Neural progenitor cell (in vitro differentiated cells): ENCODE measurements around the gene THRSP. TPM values are rescaled to one million over a fixed set of nuclear protein-coding genes. Genes with fewer than 3 reads are reported as not detected.
A peak's percentile ranks its signal among the peaks of the same experiment; 100 is the strongest.

Experiments used
- DNase-seq: peaks from one replicate; pipeline ENCODE4 v3.0.0-alpha.2; 2016; ENCODE audit warnings: low spot score
- H2AFZ ChIP-seq: fragments of 200-600 bp; sonication (generic); replicated peaks from 2 replicates; pipeline ENCODE4 v1.6.1; 2016; ENCODE audit warnings: antibody characterized with exemption
- H3F3A ChIP-seq: fragments of 200-600 bp; sonication (generic); 2 replicates; pipeline ENCODE4 v1.6.1; 2016; ENCODE audit warnings: antibody characterized with exemption, low read depth
- H3K27ac ChIP-seq: fragments of 200-600 bp; sonication (generic); 2 replicates; pipeline ENCODE4 v1.5.1; 2016; ENCODE audit warnings: mild to moderate bottlenecking
- H3K27me3 ChIP-seq: fragments of 200-600 bp; sonication (generic); 2 replicates; pipeline ENCODE4 v1.6.1; 2016; ENCODE audit warnings: mild to moderate bottlenecking, moderate library complexity
- H3K36me3 ChIP-seq: fragments of 200-600 bp; sonication (generic); 2 replicates; pipeline ENCODE4 v1.5.1; 2016
- H3K4me1 ChIP-seq: fragments of 200-600 bp; sonication (generic); 2 replicates; pipeline ENCODE4 v1.6.1; 2016; ENCODE audit warnings: mixed run types
- H3K4me2 ChIP-seq: fragments of 200-600 bp; sonication (generic); 2 replicates; pipeline ENCODE4 v1.6.1; 2016
- H3K4me3 ChIP-seq: fragments of 200-600 bp; sonication (generic); 2 replicates; pipeline ENCODE4 v1.5.1; 2016
- H3K79me2 ChIP-seq: fragments of 200-600 bp; sonication (generic); 2 replicates; pipeline ENCODE4 v1.6.1; 2016; ENCODE audit warnings: low read depth
- H3K9ac ChIP-seq: fragments of 200-600 bp; sonication (generic); 2 replicates; pipeline ENCODE4 v1.6.1; 2016
- H3K9me3 ChIP-seq: fragments of 200-600 bp; sonication (generic); 2 replicates; pipeline ENCODE4 v1.5.1; 2016; ENCODE audit warnings: low read depth
- H4K20me1 ChIP-seq: fragments of 200-600 bp; sonication (generic); 2 replicates; pipeline ENCODE4 v1.6.1; 2016; ENCODE audit warnings: low read depth
- H3K27ac Mint-ChIP-seq: 3 replicates; pipeline ENCODE4 v1.8.0; 2021; ENCODE audit warnings: mixed read lengths
- H3K27me3 Mint-ChIP-seq: 2 replicates; pipeline ENCODE4 v1.8.0; 2022; ENCODE audit warnings: low read depth, mild to moderate bottlenecking, inconsistent platforms, moderate library complexity, mixed read lengths; ENCODE audit not compliant: insufficient read depth
- H3K36me3 Mint-ChIP-seq: 3 replicates; pipeline ENCODE4 v1.8.0; 2021; ENCODE audit warnings: mixed read lengths
- H3K4me1 Mint-ChIP-seq: 3 replicates; pipeline ENCODE4 v1.8.0; 2021; ENCODE audit warnings: mixed read lengths
- H3K4me3 Mint-ChIP-seq: 3 replicates; pipeline ENCODE4 v1.8.0; 2021; ENCODE audit warnings: mild to moderate bottlenecking, moderate library complexity, mixed read lengths
- H3K9me3 Mint-ChIP-seq: 3 replicates; pipeline ENCODE4 v1.8.0; 2020; ENCODE audit warnings: mixed read lengths
- EZH2 ChIP-seq: fragments of 200-600 bp; sonication (generic); IDR thresholded peaks from 2 replicates; pipeline ENCODE4 v1.6.1; 2017; ENCODE audit warnings: antibody characterized with exemption, mild to moderate bottlenecking, moderate library complexity
- EZH2phosphoT487 ChIP-seq: fragments of 200-600 bp; sonication (generic); IDR thresholded peaks from 2 replicates; pipeline ENCODE4 v1.6.1; 2017; ENCODE audit warnings: antibody characterized with exemption
- total RNA-seq: library from RNA; depleted of rRNA; stranded (reverse); fragments of >200 nt; gene quantifications from 2 replicates; pipeline ENCODE4 v1.2.3, GENCODE V29; 2015; ENCODE audit warnings: low replicate concordance
- TF ChIP-seq, protein P1 (sequence below): fragments of 200-600 bp; sonication (generic); IDR thresholded peaks from 2 replicates; pipeline ENCODE4 v1.5.1; 2017; ENCODE audit warnings: antibody characterized with exemption, mild to moderate bottlenecking

The THRSP gene
- total RNA-seq, 1 donor from 2014 or later, result not detected

DNA sequence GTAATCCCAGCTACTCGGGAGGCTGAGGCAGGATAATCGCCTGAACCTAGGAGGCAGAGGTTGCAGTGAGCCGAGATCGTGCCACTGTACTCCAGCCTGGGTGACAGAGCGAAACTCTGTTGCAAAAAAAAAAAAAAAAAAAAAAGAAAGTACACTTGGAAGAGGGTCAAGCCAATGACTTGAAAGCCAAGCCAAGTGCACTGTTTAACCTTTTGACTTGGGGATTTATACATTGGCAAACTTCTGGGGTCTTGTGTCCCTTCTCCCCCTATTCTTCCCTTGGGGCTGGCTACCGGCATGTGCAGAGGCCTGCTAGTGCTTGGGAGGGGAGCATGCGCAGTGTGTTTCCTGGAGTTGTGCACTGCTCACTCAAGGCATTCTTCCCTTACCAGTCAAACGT, 14.3 kb upstream of the THRSP start:
- Histone ChIP-seq H3K9ac (no peak overlapping the region), H3K9me3 (no peaks in the 10 kb centered on the region), H4K20me1 (no peaks in the 10 kb centered on the region), H3K4me2 (no peak overlapping the region), H2AFZ (no peak overlapping the region), H3K4me3 (no peak overlapping the region), H3K27me3 (peaks cover 5% of the 10 kb centered on the region), H3F3A (no peaks in the 10 kb centered on the region), H3K36me3 (no peaks in the 10 kb centered on the region), H3K4me1 (no peaks in the 10 kb centered on the region), H3K27ac (no peak overlapping the region), H3K79me2 (no peaks in the 10 kb centered on the region)
- DNase-seq, result no peak
- TF ChIP-seq EZH2 (no peak), EZH2phosphoT487 (no peak)
- TF ChIP-seq, protein P1, sequence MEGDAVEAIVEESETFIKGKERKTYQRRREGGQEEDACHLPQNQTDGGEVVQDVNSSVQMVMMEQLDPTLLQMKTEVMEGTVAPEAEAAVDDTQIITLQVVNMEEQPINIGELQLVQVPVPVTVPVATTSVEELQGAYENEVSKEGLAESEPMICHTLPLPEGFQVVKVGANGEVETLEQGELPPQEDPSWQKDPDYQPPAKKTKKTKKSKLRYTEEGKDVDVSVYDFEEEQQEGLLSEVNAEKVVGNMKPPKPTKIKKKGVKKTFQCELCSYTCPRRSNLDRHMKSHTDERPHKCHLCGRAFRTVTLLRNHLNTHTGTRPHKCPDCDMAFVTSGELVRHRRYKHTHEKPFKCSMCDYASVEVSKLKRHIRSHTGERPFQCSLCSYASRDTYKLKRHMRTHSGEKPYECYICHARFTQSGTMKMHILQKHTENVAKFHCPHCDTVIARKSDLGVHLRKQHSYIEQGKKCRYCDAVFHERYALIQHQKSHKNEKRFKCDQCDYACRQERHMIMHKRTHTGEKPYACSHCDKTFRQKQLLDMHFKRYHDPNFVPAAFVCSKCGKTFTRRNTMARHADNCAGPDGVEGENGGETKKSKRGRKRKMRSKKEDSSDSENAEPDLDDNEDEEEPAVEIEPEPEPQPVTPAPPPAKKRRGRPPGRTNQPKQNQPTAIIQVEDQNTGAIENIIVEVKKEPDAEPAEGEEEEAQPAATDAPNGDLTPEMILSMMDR, result no peak
- no peaks in the 10 kb centered on the region for H3K36me3 Mint-ChIP-seq
- no peaks in the 10 kb centered on the region for H3K27me3 Mint-ChIP-seq
- peaks cover 20% of the 10 kb centered on the region for H3K4me1 Mint-ChIP-seq
- H3K27ac Mint-ChIP-seq, result no peak overlapping the region
- H3K9me3 Mint-ChIP-seq, result no peaks in the 10 kb centered on the region
- H3K4me3 Mint-ChIP-seq, result no peak overlapping the region

DNA sequence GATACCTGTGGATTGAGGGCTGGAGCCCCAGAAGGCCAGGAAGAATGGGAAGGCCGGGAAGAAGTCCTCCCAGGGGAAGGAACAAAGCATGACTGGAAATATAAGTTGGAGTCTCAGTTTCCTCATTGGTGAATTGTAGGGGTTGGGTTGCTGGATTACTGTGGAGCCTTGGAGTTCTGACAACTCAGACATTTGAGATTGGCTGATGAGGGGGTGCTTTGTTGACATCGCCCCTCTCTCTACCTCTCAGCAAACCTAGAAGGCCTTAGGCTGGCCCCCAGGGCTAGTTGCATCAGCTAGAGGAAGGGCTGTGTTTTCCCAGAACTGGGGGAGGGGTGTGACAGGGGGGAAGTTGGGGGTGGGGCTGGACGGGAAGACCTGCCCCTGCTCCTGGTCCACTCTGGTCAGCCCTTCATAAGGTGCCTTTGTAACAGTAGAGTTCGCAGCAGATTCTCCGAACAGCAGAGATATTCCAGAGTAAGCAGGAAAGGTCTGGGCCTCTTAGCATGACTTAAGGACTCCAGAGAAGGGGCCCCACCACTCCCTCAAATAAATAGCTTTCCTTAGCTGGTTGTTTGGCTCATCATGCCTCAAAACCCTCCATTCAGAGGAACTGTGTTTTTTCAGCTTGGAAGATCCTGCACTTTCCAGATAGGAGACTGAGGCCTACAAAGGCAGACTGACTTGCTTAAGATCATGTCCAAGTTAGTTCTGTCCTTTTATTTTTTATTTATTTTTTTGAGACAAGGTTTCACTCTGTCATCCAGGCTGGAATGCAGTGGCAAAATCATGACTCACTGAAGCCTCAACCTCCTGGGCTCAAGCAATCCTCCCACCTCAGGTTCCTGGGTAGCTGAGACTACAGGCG, 12.5 kb upstream of the THRSP start:
- TF ChIP-seq EZH2, result no peak
- TF ChIP-seq, protein P1, result no peak
- TF ChIP-seq EZH2phosphoT487, result no peak
- no peak overlapping the region for H3K4me3 Mint-ChIP-seq
- H3K4me1 ChIP-seq, result no peaks in the 10 kb centered on the region
- no peak overlapping the region for H2AFZ ChIP-seq
- no peaks in the 10 kb centered on the region for H3K79me2 ChIP-seq
- H3K36me3 Mint-ChIP-seq, result no peaks in the 10 kb centered on the region
- no peaks in the 10 kb centered on the region for H3K27me3 ChIP-seq
- no peaks in the 10 kb centered on the region for H3K9me3 Mint-ChIP-seq
- H3K27me3 Mint-ChIP-seq, result peaks cover 2% of the 10 kb centered on the region
- H3K9me3 ChIP-seq, result no peaks in the 10 kb centered on the region
- no peak overlapping the region for H3K9ac ChIP-seq
- no peak overlapping the region for H3K4me3 ChIP-seq
- no peak overlapping the region for H3K27ac ChIP-seq
- peaks cover 13% of the 10 kb centered on the region for H3K4me1 Mint-ChIP-seq
- H4K20me1 ChIP-seq, result no peaks in the 10 kb centered on the region
- DNase-seq, result no peak
- H3K4me2 ChIP-seq, result no peak overlapping the region
- H3K27ac Mint-ChIP-seq, result peak overlapping the region; percentile 37
- no peaks in the 10 kb centered on the region for H3F3A ChIP-seq
- H3K36me3 ChIP-seq, result no peaks in the 10 kb centered on the region

DNA sequence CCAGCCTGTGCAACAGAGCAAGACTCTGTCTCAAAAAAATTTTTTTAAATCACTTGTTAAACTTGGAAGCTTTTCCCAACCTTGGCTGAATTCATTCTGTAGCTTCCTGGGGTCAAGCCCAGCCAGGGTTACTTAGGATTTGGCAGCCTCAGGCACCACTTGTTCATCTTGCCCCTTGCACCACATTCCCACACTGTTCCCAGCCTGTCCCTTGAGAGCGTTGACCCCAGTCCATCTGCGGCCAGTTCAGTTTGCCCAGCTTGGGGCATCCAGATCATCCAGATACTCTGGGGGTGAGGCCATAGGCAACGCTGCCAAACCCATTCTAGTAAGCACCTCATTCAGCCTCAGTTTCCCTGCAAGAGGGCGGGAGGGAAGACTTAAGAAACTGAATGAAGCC, 8.7 kb upstream of the THRSP start:
- no peak for DNase-seq
- Histone ChIP-seq H3K9ac (no peak overlapping the region), H3F3A (no peaks in the 10 kb centered on the region), H3K27ac (no peak overlapping the region), H3K79me2 (no peaks in the 10 kb centered on the region), H3K27me3 (no peaks in the 10 kb centered on the region), H4K20me1 (no peaks in the 10 kb centered on the region), H3K4me3 (no peak overlapping the region), H2AFZ (no peak overlapping the region), H3K4me1 (no peaks in the 10 kb centered on the region), H3K9me3 (no peaks in the 10 kb centered on the region), H3K4me2 (no peak overlapping the region), H3K36me3 (no peaks in the 10 kb centered on the region)
- Mint-ChIP-seq H3K27ac (peak overlapping the region; percentile 68), H3K27me3 (peaks cover 4% of the 10 kb centered on the region), H3K9me3 (no peaks in the 10 kb centered on the region), H3K4me3 (no peak overlapping the region), H3K4me1 (peaks cover 5% of the 10 kb centered on the region), H3K36me3 (no peaks in the 10 kb centered on the region)
- no peak for TF ChIP-seq EZH2phosphoT487
- TF ChIP-seq, protein P1, result no peak
- TF ChIP-seq EZH2, result no peak
